PFSK-1 (cell line): Measurements from ENCODE around the gene PPM1N.

ENCODE experiments used
- POLR2AphosphoS5 ChIP-seq: IDR thresholded peaks from 2 replicates; pipeline ENCODE4 v1.6.1; 2012; ENCODE audit warnings: low read depth, mild to moderate bottlenecking, control low read depth, low read length, moderate library complexity
- SIN3A ChIP-seq: IDR thresholded peaks from 2 replicates; pipeline ENCODE4 v1.6.1; 2012; ENCODE audit warnings: mild to moderate bottlenecking, low read length, moderate library complexity, borderline replicate concordance; ENCODE audit not compliant: insufficient read depth
- TAF1 ChIP-seq: IDR thresholded peaks from 2 replicates; pipeline ENCODE4 v1.6.1; 2012; ENCODE audit warnings: low read length, control low read depth, borderline replicate concordance; ENCODE audit not compliant: insufficient read depth
- TF ChIP-seq, protein P1 (sequence below), 2 experiments: IDR thresholded peaks; 2 replicates each; pipeline versions ENCODE4 v1.6.1 to v1.8.0; 2011 to 2012; ENCODE audit warnings: low read depth in 2 of 2, low read length in 2 of 2, control low read depth in 1 of 2, inconsistent platforms in 1 of 2, mild to moderate bottlenecking in 1 of 2, moderate library complexity in 1 of 2; ENCODE audit not compliant: insufficient read depth in 1 of 2

- TF ChIP-seq TAF1, result no peak
- TF ChIP-seq POLR2AphosphoS5, result no peak
- no peak for TF ChIP-seq SIN3A
- TF ChIP-seq, protein P1, sequence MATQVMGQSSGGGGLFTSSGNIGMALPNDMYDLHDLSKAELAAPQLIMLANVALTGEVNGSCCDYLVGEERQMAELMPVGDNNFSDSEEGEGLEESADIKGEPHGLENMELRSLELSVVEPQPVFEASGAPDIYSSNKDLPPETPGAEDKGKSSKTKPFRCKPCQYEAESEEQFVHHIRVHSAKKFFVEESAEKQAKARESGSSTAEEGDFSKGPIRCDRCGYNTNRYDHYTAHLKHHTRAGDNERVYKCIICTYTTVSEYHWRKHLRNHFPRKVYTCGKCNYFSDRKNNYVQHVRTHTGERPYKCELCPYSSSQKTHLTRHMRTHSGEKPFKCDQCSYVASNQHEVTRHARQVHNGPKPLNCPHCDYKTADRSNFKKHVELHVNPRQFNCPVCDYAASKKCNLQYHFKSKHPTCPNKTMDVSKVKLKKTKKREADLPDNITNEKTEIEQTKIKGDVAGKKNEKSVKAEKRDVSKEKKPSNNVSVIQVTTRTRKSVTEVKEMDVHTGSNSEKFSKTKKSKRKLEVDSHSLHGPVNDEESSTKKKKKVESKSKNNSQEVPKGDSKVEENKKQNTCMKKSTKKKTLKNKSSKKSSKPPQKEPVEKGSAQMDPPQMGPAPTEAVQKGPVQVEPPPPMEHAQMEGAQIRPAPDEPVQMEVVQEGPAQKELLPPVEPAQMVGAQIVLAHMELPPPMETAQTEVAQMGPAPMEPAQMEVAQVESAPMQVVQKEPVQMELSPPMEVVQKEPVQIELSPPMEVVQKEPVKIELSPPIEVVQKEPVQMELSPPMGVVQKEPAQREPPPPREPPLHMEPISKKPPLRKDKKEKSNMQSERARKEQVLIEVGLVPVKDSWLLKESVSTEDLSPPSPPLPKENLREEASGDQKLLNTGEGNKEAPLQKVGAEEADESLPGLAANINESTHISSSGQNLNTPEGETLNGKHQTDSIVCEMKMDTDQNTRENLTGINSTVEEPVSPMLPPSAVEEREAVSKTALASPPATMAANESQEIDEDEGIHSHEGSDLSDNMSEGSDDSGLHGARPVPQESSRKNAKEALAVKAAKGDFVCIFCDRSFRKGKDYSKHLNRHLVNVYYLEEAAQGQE (IDR thresholded peaks at IDR 0.05; ENCODE audit: insufficient read depth in 1 of 2, low read depth in 2 of 2, low read length in 2 of 2), result no peak
Measured at GRCh38 chr19:45471111-45471930, 26.9 kb upstream of the PPM1N start.
